ENCODE data around the gene EDA.

GRCh38 chrX:70079297-70079696 lies 463.4 kb downstream of the EDA start:
- TF ChIP-seq, protein P1, sequence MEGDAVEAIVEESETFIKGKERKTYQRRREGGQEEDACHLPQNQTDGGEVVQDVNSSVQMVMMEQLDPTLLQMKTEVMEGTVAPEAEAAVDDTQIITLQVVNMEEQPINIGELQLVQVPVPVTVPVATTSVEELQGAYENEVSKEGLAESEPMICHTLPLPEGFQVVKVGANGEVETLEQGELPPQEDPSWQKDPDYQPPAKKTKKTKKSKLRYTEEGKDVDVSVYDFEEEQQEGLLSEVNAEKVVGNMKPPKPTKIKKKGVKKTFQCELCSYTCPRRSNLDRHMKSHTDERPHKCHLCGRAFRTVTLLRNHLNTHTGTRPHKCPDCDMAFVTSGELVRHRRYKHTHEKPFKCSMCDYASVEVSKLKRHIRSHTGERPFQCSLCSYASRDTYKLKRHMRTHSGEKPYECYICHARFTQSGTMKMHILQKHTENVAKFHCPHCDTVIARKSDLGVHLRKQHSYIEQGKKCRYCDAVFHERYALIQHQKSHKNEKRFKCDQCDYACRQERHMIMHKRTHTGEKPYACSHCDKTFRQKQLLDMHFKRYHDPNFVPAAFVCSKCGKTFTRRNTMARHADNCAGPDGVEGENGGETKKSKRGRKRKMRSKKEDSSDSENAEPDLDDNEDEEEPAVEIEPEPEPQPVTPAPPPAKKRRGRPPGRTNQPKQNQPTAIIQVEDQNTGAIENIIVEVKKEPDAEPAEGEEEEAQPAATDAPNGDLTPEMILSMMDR (IDR thresholded peaks at IDR 0.05; ENCODE audit: low read depth, low read length), result no peak
- TF ChIP-seq POLR2A (IDR thresholded peaks at IDR 0.05; ENCODE audit: extremely low read depth, insufficient read length) (no peak), MYC (IDR thresholded peaks at IDR 0.05; ENCODE audit: low read depth, low read length) (no peak)
- TF ChIP-seq, protein P2, sequence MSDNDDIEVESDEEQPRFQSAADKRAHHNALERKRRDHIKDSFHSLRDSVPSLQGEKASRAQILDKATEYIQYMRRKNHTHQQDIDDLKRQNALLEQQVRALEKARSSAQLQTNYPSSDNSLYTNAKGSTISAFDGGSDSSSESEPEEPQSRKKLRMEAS (IDR thresholded peaks at IDR 0.05; ENCODE audit: low read depth, low read length), result no peak

Data from NB4 (cell line).